Measurements from ENCODE around the gene RAI1.
"Not testable (repeated sequence)": the region's sequence is repeated elsewhere in the genome, so short reads cannot be mapped to it uniquely, and the experiment has no call there.

Gene RAI1

GRCh38 chr17:17808200-17808599 lies 126.9 kb downstream of the RAI1 start:
- DNase-seq, result not testable (repeated sequence)

GRCh38 chr17:17808706-17809432 lies 127.6 kb downstream of the RAI1 start:
- DNase-seq, result no peak

GRCh38 chr17:17809531-17810083 lies 128.3 kb downstream of the RAI1 start:
- DNase-seq, result no peak

- DNase-seq, result no peak
These were observed 129.0 kb downstream of the RAI1 start for GRCh38 chr17:17810084-17810894.

- no peak for DNase-seq
These were observed 129.6 kb downstream of the RAI1 start for GRCh38 chr17:17810895-17811248.

GRCh38 chr17:17811381-17812210 lies 130.3 kb downstream of the RAI1 start:
- no peak for DNase-seq

GRCh38 chr17:17812211-17813054 lies 131.2 kb downstream of the RAI1 start:
- peak; percentile 65 for DNase-seq

DNA sequence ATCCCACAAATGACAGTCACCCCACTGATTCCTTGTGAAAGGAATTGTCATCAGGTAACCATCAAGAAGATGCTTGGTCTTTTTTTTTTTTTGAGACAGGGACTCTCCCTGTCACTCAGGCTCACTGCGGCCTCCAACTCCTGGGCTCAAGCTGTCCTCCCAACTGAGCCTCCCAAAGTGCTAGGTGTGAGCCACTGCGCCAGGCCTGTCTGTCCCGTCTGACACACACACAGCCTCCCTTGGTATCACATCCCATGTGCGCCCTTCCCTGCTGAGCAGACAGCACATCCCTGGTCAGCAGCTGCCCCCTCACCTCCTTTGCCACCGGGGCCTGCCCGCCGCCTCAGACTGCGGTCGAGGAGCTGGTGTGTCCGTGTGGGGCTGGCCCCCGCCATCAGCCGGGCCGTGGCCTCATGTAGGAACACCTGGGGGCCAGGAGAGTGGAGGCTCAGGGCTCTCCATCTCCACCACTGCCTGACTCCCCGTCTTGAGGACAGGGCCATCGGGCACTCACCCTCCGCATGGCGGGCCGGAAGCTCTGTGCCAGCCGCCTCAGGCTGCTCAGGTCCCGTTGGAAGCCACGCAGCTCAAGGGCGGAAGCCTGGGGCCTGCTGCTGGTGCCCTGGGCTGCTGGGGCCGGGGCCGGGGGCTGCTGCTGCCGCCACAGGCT lies 131.9 kb downstream of the RAI1 start:
- no peak for DNase-seq

DNA sequence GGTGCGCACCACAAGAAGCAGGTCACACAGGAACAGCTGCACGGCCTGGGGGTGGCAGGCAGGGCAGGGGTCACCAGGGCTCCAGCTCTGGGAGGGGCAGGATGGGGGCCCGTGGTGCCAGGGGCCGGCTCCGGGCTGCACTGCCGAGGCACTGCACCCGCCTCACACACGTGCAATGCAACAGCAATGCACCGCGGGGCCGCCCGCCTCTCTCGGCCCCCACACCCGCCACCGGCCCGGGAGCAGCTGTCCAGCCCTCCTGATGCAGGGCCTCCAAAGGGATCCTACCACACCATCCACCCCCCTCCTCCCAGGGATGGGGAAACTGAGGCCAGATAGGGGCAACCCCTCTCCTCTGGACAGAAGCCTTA lies 132.5 kb downstream of the RAI1 start:
- DNase-seq, result no peak

DNA sequence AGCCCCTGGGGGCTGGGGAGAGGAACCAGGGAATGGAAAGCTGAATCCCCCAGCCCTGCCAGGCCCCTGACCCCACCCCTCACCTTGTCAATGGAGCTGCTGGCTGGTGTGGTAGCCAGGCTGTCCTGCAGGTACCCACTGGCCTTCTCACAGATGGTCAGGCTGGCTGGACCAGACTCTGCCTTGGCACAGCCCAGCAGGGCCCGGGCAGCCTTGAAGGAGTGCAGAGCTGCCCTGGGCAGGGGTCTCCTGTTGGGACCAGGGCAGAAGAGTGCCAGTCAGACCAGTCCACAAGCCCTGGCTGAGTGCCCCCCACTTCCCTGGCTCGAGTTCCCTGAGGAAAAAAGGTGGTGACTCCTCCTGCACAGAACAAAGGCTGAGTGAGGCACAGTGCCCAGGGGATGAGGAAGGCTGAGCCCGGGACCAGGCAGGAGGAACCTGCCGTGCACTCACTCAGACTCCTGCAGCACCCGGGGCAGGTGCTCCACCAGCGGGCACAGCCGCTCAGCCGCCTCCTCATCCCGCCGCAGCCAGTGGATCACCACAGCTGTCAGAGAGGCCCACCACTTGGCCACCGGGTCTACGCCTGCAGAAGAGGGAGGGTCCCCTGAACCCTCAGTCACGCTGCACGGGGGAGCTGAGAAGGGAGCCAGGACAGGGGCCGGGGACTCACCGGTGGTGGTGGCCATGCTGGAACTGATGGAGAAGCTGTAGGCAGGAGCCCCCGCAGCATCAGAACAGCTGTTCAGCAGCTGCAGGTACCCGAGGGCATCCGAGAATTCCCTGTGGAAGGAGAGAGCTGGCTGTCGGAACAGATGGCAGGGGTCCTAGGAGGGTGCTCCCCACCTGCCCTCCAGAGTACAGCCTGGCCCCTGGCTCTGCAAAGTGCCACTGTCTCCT lies 133.2 kb downstream of the RAI1 start:
- DNase-seq, result no peak

DNA sequence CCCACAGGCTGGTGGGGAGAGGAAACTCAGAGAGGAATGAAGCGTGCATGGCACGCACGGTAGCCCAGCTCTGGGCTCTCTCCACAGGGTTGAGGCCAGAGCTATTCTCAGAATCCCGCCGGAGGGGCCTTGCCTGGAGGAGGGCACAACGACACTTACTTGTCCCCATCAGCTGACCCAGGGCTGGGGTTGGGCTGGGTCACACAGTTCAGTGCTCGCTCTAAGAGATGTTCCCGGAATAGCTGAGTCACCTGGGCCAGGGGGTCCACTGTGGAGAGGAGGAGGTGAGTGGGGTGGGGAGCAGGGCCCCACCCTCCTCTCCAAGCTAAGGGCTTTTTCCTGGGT lies 133.8 kb downstream of the RAI1 start:
- no peak for DNase-seq

- no peak for DNase-seq
These were observed 134.4 kb downstream of the RAI1 start for GRCh38 chr17:17815436-17816200.

DNA sequence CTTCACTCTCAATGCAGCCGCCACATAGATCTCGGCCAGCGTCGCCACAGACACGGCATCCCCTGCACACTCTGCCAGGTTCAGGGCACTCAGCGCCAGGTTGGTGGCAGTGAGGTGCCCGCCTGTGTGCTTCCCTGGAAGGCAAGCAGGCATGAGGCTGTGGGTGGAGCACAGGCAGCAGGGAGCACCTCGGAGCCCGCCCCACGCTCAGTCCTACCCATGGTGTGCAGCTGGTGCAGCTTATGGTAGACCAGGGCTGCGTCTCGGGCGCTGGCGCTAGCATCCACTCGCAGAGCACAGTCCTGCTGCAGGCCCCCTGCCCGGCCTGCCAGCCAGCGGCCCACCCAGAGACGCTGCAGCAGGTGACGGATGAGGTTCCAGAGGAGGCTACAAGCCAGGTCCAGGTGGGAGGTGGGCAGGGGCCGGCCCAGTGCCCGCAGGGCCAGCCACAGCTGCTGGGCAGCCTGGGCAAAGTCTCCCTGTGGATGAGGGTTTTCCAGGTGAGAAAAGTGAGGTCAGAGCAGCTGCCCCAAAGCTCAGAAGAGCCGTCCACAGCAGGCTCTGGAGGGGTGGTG lies 135.1 kb downstream of the RAI1 start:
- DNase-seq, result no peak

GRCh38 chr17:17816831-17817551 lies 135.7 kb downstream of the RAI1 start:
- no peak for DNase-seq

- no peak for DNase-seq
These were observed 136.3 kb downstream of the RAI1 start for GRCh38 chr17:17817552-17817947.

DNA sequence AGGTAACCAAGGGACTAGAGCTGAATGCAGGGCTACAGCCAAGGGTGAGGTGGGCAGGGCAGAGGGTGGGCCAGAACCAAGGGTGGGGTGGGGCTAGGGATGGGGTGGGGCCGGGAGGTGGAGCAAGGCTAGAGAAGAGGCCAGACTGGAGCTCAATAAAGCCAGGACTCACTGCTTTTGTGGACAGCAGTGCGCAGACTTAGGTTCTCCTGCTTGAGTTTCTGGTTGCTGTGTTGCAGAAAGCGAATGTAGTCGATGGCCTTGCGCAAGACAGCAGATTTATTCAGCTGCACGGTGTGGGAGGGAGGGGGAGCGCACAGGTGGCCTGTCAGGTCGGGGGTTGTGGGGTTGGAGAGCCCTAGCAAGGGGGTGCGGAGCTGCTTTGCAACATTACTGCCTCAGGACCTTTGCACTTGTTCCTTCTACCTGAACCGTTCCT lies 136.8 kb downstream of the RAI1 start:
- no peak for DNase-seq

DNA sequence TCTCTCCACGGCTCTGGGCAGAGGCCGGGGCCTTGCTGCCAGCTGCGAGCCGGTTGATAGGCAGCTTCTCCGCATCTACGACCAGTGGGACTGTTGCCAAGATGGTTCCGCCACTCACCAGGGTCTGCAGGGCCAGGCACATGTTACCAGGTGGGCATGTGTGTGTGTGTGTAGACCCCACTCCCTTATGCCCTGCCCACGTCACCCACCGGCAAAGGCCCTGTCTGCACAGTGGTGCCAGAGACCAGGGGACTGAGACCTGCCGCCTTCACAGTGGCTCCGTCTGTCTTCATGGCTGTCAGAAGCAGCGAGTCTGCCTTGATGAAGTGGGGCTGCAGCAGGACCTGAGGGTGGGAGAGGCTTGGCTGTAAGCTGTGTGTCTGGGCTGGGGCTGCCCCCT lies 137.9 kb downstream of the RAI1 start:
- DNase-seq, result no peak

DNA sequence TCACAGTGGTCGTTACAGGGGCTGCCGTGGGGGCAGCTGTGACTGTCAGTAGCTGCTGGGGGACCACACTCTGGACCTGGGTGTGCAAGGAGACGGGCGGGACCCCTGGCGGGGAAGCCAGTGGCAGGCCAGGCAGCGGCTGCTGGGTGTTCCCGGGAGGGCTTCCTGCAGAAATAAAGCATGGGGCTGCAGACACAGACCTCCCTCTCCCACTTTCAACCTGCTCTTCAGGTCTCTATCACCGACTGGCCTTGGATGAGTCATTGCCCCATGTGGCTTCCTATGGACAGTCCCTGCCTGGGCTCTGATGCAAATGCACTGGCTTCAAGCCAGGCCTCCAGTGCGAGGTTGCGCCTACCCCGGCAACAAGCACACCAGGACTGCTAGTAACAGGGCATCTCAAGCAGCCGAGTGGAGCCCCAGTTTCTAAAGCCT lies 138.3 kb downstream of the RAI1 start:
- peak; percentile 47 for DNase-seq

DNA sequence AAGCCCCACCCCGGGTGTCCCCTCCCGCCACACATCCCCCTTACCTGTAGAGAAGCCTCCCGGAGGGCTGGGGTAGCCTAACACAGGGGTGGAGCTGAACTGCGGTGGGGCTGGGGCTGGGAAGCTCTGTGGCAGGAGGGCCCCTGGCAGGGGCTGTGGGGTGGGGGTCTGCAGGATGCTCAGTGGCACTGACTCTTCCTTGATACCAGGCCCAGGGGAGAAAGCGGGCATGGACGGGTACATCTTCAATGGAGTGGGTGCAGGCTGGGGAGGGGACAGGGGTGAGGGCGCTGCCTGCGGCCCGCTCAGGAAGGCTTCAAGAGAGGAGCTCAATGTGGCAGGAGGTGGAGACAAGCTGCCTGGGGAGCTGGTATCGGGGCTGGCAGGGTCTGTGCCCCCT lies 138.8 kb downstream of the RAI1 start:
- DNase-seq, result no peak
